SJCRH30 (cell line): ENCODE measurements around the gene SPTBN5. TPM values are rescaled to one million over a fixed set of nuclear protein-coding genes. Genes with fewer than 3 reads are reported as not detected.
"Not testable (repeated sequence)": the region's sequence is repeated elsewhere in the genome, so short reads cannot be mapped to it uniquely, and the experiment has no call there.

Experiments
- DNase-seq, 2 experiments: peaks; one replicate each; pipeline ENCODE4 v3.0.0-alpha.2; 2015 to 2020
- H3K27ac ChIP-seq: fragments of 250-450 bp; sonication (Bioruptor Pico); 2 replicates; pipeline ENCODE4 v1.5.1; 2020; ENCODE audit warnings: mild to moderate bottlenecking, moderate library complexity
- H3K27me3 ChIP-seq: fragments of 250-450 bp; sonication (Bioruptor Pico); 2 replicates; pipeline ENCODE4 v1.5.1; 2020; ENCODE audit warnings: mild to moderate bottlenecking, moderate library complexity
- H3K36me3 ChIP-seq: fragments of 250-450 bp; sonication (Bioruptor Pico); 2 replicates; pipeline ENCODE4 v1.5.1; 2020; ENCODE audit warnings: mild to moderate bottlenecking, moderate library complexity
- H3K4me1 ChIP-seq: fragments of 250-450 bp; sonication (Bioruptor Pico); 2 replicates; pipeline ENCODE4 v1.5.1; 2020; ENCODE audit warnings: mild to moderate bottlenecking, moderate library complexity
- H3K4me3 ChIP-seq: fragments of 250-450 bp; sonication (Bioruptor Pico); 2 replicates; pipeline ENCODE4 v1.5.1; 2020; ENCODE audit warnings: mild to moderate bottlenecking, moderate library complexity
- H3K9me3 ChIP-seq: fragments of 250-450 bp; sonication (Bioruptor Pico); replicated peaks from 2 replicates; pipeline ENCODE4 v1.5.1; 2020; ENCODE audit warnings: mild to moderate bottlenecking, moderate library complexity
- total RNA-seq: library from RNA; depleted of rRNA; stranded (reverse); fragments of >200 nt; shearing (Covaris generic); gene quantifications from 2 replicates; pipeline ENCODE4 v1.2.3, GENCODE V29; 2014

SPTBN5 gene
- total RNA-seq, 1 experiment from 2014 or later, result 0.55 TPM

DNA sequence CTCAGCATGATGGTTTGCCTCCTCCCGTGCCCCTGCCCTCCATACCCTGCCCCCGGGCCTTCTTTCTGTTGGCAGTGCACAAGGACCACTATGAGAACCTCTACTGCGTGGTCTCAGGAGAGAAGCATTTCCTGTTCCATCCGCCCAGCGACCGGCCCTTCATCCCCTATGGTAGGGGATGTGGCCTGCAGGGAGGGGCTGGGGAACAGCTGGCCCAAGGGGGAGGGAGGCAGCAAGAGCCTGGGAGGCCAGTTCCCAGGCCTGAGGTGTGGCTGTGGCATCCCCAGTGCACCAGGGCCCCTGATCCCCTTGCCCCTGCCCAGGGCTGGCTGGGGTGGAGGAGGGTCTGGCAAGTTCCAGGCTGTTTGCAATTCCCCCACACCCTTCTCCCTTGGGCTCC is 57.8 kb downstream of the SPTBN5 start:
- no peak overlapping the region for H3K27ac ChIP-seq
- H3K4me1 ChIP-seq, result peaks cover 8% of the 10 kb centered on the region
- DNase-seq, result peak; percentile 68 to 72
- no peaks in the 10 kb centered on the region; the same call in 1 of the 2 replicates for H3K36me3 ChIP-seq
- no peaks in the 10 kb centered on the region for H3K9me3 ChIP-seq
- no peaks in the 10 kb centered on the region for H3K27me3 ChIP-seq
- no peak overlapping the region for H3K4me3 ChIP-seq

DNA sequence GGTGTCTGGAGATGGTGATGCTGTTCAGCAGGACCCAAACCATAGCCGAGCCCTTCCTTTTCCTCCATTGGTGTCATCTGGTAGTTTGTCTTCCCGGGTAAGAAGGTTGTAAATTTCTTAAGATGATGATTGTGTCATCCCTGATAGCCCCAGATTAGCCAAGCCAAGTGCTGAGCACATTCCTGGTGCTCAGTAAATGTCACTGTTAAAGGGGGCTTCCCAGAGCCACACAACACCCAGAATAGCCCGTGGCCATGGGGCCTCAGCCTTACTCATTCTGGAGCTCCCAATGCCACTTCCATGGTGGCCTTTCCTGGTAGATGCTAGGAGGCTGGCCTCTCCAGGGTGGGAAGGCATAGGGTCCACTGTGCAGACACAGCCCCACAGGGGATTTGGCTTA is 59.8 kb downstream of the SPTBN5 start:
- Histone ChIP-seq H3K27me3 (no peaks in the 10 kb centered on the region), H3K4me1 (peaks cover 8% of the 10 kb centered on the region), H3K36me3 (no peaks in the 10 kb centered on the region; the same call in none of the 2 replicates), H3K27ac (no peak overlapping the region), H3K9me3 (no peaks in the 10 kb centered on the region), H3K4me3 (no peak overlapping the region)
- DNase-seq, result no peak

DNA sequence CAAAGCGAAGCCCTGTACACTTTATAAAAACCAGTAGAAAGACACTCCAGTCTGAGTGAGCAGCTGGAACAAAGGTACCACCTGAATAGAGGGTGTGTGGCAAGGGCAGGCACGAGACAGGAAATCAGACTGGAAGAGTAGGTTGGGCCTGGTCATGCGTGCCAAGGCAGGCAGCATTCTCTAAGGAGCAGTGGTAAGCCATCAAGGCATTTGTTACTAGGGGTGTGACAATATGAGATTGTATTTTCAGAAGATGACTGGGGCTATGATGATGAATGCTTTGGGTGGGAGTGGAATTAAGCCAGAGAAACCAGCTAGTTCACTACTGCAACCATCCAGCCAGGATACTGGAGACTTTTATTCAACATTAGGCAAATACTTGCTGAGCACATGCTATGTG is 61.0 kb downstream of the SPTBN5 start:
- H3K9me3 ChIP-seq, result no peaks in the 10 kb centered on the region
- no peaks in the 10 kb centered on the region; the same call in none of the 2 replicates for H3K36me3 ChIP-seq
- H3K4me1 ChIP-seq, result peaks cover 8% of the 10 kb centered on the region
- no peak overlapping the region for H3K27ac ChIP-seq
- DNase-seq, result no peak
- no peaks in the 10 kb centered on the region for H3K27me3 ChIP-seq
- no peak overlapping the region for H3K4me3 ChIP-seq

DNA sequence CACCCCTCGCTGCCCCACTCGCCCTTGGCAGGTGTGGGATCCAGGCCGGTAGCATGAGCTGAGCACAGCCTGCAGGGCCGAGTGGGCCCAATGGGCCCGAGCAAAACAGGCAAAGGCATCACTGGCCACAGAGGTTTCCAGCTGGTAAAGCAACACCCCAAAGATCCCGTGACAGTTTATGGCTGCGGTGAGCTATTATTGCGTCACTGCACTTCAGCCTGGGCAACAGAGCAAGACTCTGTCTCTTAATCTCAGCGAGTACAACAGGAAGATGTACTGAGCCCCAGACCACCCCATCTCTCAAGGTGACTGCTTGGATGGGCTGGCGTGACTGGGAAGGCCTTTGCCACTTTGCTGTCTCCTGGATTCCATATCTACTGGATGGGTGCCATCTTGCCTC is 61.6 kb downstream of the SPTBN5 start:
- Histone ChIP-seq H3K27me3 (no peaks in the 10 kb centered on the region), H3K27ac (no peak overlapping the region), H3K9me3 (no peaks in the 10 kb centered on the region), H3K36me3 (no peaks in the 10 kb centered on the region; the same call in none of the 2 replicates), H3K4me1 (peaks cover 8% of the 10 kb centered on the region), H3K4me3 (no peak overlapping the region)
- no peak for DNase-seq

DNA sequence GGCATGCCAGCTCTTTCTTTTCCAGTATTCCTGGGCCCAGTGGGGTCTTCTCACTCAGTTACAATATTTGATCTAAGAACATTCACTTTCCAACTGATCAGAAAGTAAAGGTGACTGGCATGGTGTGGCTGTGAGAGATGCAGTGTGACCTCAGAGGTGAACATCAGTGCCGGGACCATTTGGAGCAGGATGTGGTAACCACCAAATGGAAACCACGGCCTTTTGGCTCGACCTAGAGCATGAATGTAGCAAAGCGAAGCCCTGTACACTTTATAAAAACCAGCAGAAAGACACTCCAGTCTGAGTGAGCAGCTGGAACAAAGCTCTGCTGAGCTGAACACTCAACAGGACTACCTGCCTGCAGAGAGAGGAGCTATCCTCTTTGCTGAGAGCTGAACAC is 62.6 kb downstream of the SPTBN5 start:
- not testable (repeated sequence) for DNase-seq, H3K36me3 ChIP-seq

DNA sequence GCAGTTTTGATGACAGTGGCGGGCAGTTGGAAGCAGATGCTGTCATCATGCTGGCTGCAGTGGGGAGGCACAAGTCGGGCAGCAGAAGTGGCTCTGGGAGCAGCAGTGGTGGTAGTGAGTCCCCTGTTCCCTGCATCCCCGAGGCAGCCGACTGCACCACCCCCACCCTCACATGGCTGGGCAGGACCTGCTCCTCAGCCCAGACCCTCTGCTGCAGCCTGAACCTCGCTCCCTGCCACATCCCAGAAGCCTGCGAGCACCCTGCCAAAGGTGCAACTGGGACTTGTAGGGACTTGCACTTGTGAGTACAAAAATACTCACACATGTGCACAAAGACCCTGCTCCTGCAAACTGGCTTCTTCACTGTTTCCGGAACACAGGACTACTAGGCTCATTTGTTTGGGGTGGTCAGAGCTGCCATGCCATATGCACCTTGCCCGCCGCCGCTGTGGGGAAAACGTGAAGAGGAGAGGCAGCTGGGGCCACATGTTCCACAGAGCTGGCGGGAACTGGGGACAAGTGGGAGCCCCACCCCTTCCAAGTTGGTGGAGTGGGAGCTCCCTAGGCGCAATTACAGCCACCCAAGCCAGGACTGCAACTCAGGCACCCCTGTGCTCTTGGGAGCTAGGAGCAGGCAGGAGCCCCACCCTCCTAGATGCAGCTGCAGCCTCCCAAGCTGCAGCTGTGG is 63.8 kb downstream of the SPTBN5 start:
- H3K9me3 ChIP-seq, result no peaks in the 10 kb centered on the region
- no peaks in the 10 kb centered on the region; the same call in 1 of the 2 replicates for H3K4me1 ChIP-seq
- H3K27me3 ChIP-seq, result no peaks in the 10 kb centered on the region
- no peak for DNase-seq
- no peaks in the 10 kb centered on the region; the same call in none of the 2 replicates for H3K36me3 ChIP-seq
- no peak overlapping the region for H3K27ac ChIP-seq
- no peak overlapping the region for H3K4me3 ChIP-seq

More for the DNA sequence above, 62.6 kb downstream of the SPTBN5 start:
- not testable (repeated sequence) for H3K27me3 ChIP-seq, H3K9me3 ChIP-seq, H3K4me1 ChIP-seq, H3K27ac ChIP-seq, H3K4me3 ChIP-seq

DNA sequence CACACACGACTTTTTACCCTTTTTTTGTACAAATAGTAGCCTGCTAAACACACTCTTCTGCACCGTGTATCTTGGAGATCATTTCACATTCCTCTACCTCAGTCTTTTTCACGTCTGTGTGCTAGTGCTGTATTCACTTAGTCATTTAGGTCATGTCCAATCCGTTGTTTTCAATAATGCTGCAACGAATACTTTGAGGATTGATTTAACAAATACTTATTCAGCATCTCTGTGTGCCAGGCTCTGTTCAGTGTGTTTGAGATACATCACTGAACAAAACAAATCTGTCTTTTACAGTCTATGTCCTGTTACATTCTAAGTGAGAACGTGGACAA is 65.1 kb downstream of the SPTBN5 start:
- Histone ChIP-seq H3K9me3 (no peaks in the 10 kb centered on the region), H3K27me3 (no peaks in the 10 kb centered on the region), H3K4me1 (no peaks in the 10 kb centered on the region; the same call in 1 of the 2 replicates), H3K36me3 (no peaks in the 10 kb centered on the region; the same call in none of the 2 replicates), H3K27ac (no peak overlapping the region; the same call in 1 of the 2 replicates), H3K4me3 (peak overlapping the region; percentile 97)
- no peak for DNase-seq

DNA sequence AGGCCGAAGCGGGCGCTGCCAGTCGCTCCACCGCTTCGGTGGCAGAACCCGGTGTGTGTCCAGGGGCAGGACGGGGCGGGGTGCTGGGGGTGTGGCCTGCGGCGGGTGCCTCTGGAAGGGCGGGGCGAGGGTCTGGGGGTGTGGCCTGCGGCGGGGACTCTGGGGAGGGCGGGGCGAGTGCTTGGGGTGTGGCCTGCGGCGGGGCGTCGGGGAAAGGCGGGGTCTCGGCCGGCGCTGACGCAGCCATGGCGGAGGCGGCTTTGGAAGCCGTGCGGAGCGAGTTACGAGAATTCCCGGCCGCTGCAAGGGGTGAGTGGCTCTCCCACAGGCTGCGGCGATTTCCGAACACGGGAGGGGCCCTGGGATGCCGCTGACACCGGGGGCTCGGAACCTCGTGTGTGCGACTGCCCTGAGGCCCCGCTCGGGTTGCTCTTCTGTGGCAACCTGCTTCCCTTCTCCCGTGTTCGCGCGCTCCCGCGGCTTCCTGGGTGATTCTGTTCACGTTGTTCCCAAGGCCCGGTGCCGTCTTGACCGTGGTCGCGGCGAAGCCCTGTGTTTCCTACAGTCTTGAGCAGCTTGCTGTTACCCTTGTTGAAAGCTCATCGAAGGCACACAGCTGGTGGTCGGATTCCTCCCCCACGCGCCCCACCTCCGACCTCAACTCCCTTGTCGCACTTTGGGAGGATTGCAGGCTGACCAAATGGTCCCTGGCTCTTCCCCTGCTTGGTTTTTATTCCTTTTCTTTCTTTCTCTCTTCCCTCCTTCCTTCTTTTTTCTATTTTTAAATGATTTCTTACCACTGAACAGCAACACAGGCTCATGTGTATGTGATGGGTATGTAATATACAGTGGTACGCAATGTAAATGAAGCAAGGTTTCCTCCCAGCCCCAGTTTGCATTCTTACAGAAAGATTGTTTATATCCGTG is 65.7 kb downstream of the SPTBN5 start, which contains the start of gene JMJD7:
Gene JMJD7 (plus strand): TSS at position 213 of the 927 bp plus-strand sequence. CDS start 33 bp downstream, at position 246.
- no peaks in the 10 kb centered on the region for H3K9me3 ChIP-seq
- no peaks in the 10 kb centered on the region; the same call in none of the 2 replicates for H3K36me3 ChIP-seq
- no peaks in the 10 kb centered on the region; the same call in 1 of the 2 replicates for H3K4me1 ChIP-seq
- peak; percentile 91 to 93 for DNase-seq
- no peaks in the 10 kb centered on the region for H3K27me3 ChIP-seq
- H3K4me3 ChIP-seq, result peak within 1 kb of the TSS; percentile 97
- peak within 1 kb of the TSS; percentile 53 for H3K27ac ChIP-seq

DNA sequence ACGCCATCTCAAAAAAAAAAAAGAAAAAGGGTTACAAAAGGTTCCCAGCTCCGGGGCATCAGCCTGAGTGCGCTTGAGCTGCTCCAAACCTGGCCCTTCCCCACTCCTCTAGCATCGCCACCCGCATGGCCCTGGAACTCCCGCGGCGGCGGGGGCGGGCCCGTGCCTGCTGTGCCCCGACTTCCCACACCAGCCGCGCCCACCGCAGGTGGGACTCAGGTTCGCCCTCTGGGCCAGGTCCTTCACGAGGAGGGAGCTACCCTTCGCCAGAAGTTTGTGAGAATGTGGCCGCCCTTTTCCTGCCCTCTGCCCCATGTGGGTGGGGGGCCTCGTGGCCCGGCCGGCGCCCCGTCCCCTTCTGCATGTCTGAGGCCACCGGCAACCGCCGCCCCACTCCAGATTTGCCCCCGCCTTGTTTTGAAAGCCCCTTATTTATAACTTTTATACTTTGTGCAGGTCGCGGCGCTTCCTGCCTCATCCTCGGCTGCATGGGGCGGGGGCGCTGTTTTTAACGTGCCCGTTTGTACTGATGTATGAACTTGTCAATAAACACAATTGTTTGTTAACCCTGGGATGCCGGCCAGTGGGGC is 66.5 kb downstream of the SPTBN5 start:
- H3K36me3 ChIP-seq, result no peaks in the 10 kb centered on the region; the same call in none of the 2 replicates
- DNase-seq, result no peak
- no peaks in the 10 kb centered on the region for H3K27me3 ChIP-seq
- peak overlapping the region; percentile 97 for H3K4me3 ChIP-seq
- H3K27ac ChIP-seq, result no peak overlapping the region
- H3K4me1 ChIP-seq, result no peaks in the 10 kb centered on the region; the same call in 1 of the 2 replicates
- no peaks in the 10 kb centered on the region for H3K9me3 ChIP-seq

DNA sequence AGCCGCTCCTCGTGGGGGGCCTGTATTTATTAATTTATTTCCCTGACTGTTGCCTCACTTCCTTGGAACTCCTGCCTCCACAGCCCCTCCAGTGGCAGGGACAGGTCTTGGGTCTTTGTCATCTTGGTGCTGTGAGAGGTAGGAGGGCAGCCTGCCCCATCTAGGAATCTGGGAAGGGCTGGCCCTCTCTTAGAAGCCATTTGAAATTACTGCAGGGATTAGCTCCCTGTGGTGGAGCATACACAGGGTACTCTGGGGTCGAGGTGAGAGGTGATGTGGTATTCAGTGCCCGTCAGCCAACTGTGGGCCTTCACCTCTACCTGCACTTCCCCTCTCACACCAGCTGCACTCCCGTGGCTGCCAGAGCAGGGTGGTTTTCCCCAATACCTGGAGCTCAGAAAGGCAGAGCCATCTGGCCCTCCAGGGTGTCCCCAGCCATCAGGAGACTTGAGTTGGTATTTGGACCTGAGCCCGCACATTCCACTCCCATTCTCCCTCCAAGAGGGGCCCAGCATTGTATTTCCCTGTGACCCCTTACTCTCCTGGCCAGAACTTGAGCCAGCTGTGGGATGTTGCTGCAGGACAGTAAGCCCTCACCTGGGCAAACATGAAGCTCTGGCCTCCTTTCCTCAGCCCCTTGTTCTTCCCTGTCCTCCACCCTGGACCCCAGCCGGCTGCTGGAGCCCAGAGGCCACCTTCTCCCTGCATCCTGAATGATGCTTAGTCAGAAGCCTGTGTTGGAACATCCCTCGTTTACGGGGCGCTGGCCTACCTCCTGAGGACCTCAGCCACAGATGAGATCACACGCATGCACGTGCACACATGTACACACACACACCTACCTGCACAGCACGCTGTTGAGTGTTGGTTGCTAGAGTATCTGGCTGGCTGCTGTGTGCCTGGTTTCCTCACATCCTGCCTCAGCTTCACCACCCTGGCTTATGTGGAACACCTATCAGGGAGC is 68.0 kb downstream of the SPTBN5 start:
- Histone ChIP-seq H3K36me3 (no peaks in the 10 kb centered on the region; the same call in 1 of the 2 replicates), H3K27ac (no peak overlapping the region), H3K27me3 (no peaks in the 10 kb centered on the region), H3K4me3 (no peak overlapping the region), H3K4me1 (no peaks in the 10 kb centered on the region; the same call in 1 of the 2 replicates), H3K9me3 (no peaks in the 10 kb centered on the region)
- DNase-seq, result no peak

DNA sequence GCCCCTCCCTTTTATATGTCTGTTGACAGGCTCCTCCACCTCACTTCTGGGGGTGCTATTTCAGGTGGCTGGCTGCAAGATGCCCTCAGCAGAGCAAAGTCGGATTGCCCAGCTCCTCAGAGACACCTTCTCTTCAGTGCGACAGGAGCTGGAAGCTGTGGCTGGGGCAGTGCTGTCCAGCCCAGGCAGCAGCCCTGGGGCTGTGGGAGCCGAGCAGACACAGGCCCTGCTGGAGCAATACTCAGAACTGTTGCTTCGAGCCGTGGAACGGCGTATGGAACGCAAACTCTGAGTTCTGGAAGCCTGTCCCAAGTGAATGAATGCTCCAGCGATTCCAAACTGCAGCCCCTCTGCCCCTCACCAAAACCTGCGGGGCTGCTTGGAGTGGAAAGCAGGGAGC is 68.7 kb downstream of the SPTBN5 start:
- no peak for DNase-seq
- H3K9me3 ChIP-seq, result no peaks in the 10 kb centered on the region
- no peaks in the 10 kb centered on the region for H3K27me3 ChIP-seq
- no peaks in the 10 kb centered on the region; the same call in 1 of the 2 replicates for H3K36me3 ChIP-seq
- no peaks in the 10 kb centered on the region; the same call in 1 of the 2 replicates for H3K4me1 ChIP-seq
- no peak overlapping the region for H3K4me3 ChIP-seq
- H3K27ac ChIP-seq, result no peak overlapping the region

DNA sequence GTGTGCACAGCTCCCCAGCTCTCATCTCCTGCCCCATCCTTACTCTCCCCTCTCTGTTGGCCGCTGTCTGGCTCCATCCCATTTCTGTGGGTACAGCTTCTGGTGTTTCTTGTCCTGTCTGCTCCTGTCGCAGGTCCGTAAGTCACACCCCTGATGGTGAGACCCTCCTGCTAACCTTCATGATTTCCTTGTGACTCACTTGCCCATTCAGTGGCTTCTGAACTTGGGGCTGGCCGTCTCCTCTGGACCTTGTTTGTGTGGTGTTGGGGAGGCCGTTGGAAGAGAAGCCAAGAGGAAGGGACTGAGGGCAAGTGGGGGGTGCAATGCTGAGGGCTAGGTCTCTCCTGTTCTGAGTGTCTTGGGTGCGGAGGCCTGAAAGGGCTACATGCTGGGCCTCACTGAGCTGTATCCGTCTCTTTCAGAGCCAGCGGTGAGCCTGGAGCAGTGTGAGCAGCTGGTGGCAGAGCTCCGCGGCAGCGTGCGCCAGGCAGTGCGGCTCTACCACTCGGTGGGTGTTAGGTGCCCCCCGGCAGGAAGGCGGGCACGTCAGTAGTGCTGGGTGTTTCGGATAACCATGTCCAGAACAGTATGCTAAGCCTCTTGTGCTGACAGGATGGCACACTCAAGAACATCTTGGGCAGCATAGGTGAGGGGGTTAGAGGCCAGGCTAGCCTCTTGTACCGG is 69.6 kb downstream of the SPTBN5 start:
- H3K9me3 ChIP-seq, result no peaks in the 10 kb centered on the region
- H3K4me1 ChIP-seq, result no peaks in the 10 kb centered on the region; the same call in 1 of the 2 replicates
- DNase-seq, result no peak
- H3K36me3 ChIP-seq, result no peaks in the 10 kb centered on the region
- no peak overlapping the region for H3K4me3 ChIP-seq
- no peaks in the 10 kb centered on the region for H3K27me3 ChIP-seq
- H3K27ac ChIP-seq, result no peak overlapping the region

DNA sequence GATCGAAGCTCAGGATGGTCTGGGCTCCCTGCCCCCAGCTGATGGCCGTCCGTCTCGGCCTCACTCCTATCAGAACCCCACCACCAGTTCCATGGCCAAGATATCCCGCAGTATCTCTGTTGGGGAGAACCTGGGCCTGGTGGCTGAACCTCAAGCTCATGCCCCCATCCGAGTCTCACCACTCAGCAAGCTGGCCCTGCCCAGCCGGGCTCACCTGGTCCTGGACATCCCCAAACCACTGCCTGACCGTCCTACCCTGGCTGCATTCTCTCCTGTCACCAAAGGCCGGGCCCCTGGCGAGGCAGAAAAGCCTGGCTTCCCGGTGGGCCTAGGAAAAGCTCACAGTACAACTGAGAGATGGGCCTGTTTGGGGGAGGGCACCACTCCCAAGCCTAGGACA is 70.4 kb downstream of the SPTBN5 start:
- Histone ChIP-seq H3K4me3 (no peak overlapping the region), H3K36me3 (peaks cover 4% of the 10 kb centered on the region), H3K27me3 (no peaks in the 10 kb centered on the region), H3K9me3 (no peaks in the 10 kb centered on the region), H3K27ac (no peak overlapping the region), H3K4me1 (no peaks in the 10 kb centered on the region)
- DNase-seq, result no peak
